ENCODE results near the gene PPP6R1.

Gene PPP6R1

DNA sequence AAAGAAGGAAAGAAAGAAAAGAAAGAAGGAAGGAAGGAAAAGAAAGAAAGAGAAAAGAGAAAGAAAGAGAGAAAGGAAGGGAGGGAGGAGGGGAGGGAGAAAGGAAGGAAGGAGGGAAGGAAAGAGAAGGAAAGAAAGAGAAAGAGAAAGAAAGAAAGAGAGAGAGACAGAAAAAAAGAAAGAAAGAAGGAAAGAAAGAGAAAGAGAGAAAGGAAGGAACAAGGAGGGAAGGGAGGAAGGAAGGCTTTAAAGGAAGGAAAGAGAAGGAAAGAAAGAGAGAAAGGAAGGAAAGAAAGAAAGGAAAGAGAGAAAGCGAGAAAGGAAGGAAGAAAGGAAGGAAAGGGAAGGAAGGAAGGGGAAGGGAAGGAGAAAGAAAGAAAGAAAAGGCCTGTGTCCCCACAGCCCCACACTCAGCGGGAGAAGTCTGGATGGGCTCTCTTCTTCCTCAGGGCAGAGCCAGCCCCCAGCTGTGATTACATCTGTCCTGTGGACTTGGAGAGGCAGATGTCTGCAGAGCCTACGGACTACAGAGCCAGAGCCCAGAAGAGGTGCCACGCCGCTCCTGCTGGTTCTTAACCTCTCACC lies 59.1 kb downstream of the PPP6R1 start:
- H3K4me3 ChIP-seq = no peak overlapping the region
- H3K27ac ChIP-seq = no peak overlapping the region

DNA sequence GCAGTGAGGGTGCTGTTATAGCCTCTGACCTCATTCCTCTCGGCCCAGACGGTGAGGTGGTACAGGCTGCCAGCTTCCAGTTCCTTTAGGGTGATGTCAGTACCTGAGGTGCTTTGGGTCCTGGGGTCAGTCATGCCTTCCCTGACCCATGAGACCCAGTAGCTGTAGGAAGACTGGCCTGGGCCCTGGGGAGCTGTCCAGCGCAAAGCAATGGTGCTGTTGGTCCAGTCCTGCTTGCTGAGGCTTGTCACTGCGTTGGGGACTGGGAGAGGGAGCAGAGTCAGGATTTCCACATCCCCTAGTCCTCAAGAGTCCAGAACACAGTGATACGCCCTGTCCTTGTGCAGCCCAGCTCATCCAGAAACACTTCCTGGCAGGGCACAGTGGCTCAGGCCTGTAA lies 60.2 kb downstream of the PPP6R1 start:
- Histone ChIP-seq H3K4me3 (no peak overlapping the region), H3K27ac (no peak overlapping the region)

DNA sequence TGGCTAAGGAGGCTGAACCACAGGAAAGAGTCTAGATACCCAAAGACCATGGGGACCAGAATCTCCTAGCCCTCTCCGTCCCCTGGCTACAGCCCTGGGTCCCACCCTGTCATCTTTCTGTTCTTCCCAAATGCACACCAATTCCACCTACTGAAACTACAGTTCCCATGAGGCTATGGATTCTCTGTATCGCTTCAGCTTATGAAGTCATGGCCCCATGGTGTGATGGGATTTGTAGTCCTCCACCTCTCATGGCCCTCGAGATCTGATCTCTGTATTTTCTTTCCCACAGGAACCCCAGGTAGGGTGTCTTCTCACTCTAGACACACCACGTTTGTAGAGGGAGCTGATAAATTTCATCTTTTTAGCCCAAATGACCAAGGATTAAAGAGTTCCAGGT lies 61.3 kb downstream of the PPP6R1 start:
- no peak overlapping the region for H3K4me3 ChIP-seq
- H3K27ac ChIP-seq = no peak overlapping the region

GRCh38 chr19:55196803-55197202 lies 62.0 kb downstream of the PPP6R1 start:
- no peak overlapping the region for H3K27ac ChIP-seq
- no peak overlapping the region for H3K4me3 ChIP-seq

- Histone ChIP-seq H3K27ac (no peak overlapping the region), H3K4me3 (no peak overlapping the region)
Observed at GRCh38 chr19:55193481-55193880, 65.3 kb downstream of the PPP6R1 start.

GRCh38 chr19:55189403-55189835 lies 69.4 kb downstream of the PPP6R1 start:
- no peak overlapping the region for H3K4me3 ChIP-seq
- peak overlapping the region in 16 of 21 experiments; percentile 5 to 84 (median 60) for H3K27ac ChIP-seq

GRCh38 chr19:55188625-55189024 lies 70.2 kb downstream of the PPP6R1 start:
- no peak overlapping the region for H3K4me3 ChIP-seq
- H3K27ac ChIP-seq = peak overlapping the region in 16 of 21 experiments; percentile 12 to 84 (median 68)

DNA sequence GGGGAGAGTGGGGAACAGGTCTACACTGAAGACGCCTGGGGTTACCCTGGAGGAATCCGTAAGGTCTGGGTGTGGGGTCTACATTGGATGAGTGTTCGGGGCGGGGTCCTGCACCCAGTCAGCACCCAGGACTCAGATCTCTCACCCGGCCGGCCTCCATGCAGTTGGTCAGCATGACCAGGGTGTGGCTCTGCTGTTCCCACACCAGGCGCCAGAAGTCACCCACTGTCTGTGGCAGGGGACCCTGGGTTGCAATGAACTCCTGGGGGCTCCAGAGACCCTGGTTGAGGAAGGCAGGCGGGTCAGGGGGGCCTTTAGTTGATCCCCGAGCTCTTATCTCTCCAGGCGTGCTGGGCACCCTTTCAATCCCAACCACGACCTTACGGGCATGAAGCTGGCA lies 72.7 kb downstream of the PPP6R1 start:
- Histone ChIP-seq H3K27ac (no peak overlapping the region), H3K4me3 (no peak overlapping the region)

- H3K4me3 ChIP-seq = no peak overlapping the region
- no peak overlapping the region for H3K27ac ChIP-seq
Observed at GRCh38 chr19:55181740-55182139, 77.1 kb downstream of the PPP6R1 start.

Data from skin epidermis (tissue), 12 donors.